ENCODE results near the gene PSRC1. TPM values are rescaled to one million over a fixed set of nuclear protein-coding genes. Genes with fewer than 3 reads are reported as not detected.

PSRC1 gene
- total and polyA plus RNA-seq, 2 donors (not counting 3 experiments of a cell fraction or from before 2014, with no cell fraction given): 25.0 to 29.3 TPM

DNA sequence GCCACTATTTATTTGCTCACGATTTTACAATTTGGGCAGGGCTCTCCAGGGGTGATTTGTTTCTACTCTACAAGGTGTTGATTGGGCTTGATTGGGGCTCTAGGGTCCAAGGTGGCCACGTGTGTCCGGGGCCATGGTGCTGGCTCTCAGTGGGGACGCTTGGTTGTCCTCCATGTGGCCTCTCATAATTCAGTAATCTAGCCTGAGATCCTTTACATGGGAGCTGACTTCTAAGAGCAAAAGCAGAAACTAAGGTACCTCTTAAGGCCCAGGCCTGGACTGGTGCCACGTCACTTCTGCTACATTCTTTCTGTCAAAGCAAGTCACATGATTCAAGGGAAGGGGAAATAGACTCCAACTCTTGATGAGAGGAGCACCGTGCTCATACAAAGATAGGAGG is 8.1 kb upstream of the PSRC1 start:
- Histone ChIP-seq H3K9ac (replicated peaks; ENCODE audit: extremely low read depth, insufficient read depth, low read length) (no peak overlapping the region), H3K27me3 (ENCODE audit: control insufficient read depth in 2 of 2, insufficient read depth in 2 of 2, low read length in 2 of 2) (peaks cover 6 to 8% of the 10 kb centered on the region in 2 experiments), H2AFZ (ENCODE audit: low read depth, low read length) (no peak overlapping the region), H4K20me1 (replicated peaks; ENCODE audit: control insufficient read depth, extremely low read depth, insufficient read depth, low read length) (no peaks in the 10 kb centered on the region), H3K4me2 (ENCODE audit: insufficient read depth, low read length) (no peak overlapping the region), H3K9me1 (replicated peaks; ENCODE audit: control insufficient read depth, extremely low read depth, insufficient read depth, low read length) (no peaks in the 10 kb centered on the region), H3K79me2 (ENCODE audit: control insufficient read depth, insufficient read depth, low read length) (no peaks in the 10 kb centered on the region), H3K9me3 (replicated peaks; ENCODE audit: control insufficient read depth, insufficient read depth, low read length) (no peaks in the 10 kb centered on the region), H3K4me3 (replicated peaks in 1 of 3; ENCODE audit: insufficient read depth in 1 of 3, low read depth in 1 of 3, low read length in 3 of 3) (no peak overlapping the region), H3K27ac (ENCODE audit: insufficient read depth, low read depth, low read length) (no peak overlapping the region), H3K4me1 (ENCODE audit: control insufficient read depth, extremely low read depth, insufficient read depth, low read length) (no peaks in the 10 kb centered on the region), H3K36me3 (ENCODE audit: control insufficient read depth in 2 of 2, extremely low read depth in 1 of 2, insufficient read depth in 2 of 2, low read length in 2 of 2) (no peaks in the 10 kb centered on the region)
- dilution Hi-C loops (cut with MboI; ENCODE audit: extremely low pct_ligation_motif_present, low sequenced_read_pairs): no loop called here
- ChIA-PET POLR2A (interaction anchor here (0.9 kb wide), 1 partner anchor 191 kb away, joined by 4 read pairs; no protein-coding TSS in a partner anchor), CTCF (no interaction called here)
- intact Hi-C loops (cut with micrococcal nuclease): no loop called here
- DNase-seq (ENCODE audit: low read depth, low spot score) (no peak), FAIRE-seq (no peak)
- TF ChIP-seq JUN (IDR thresholded peaks at IDR 0.05; ENCODE audit: borderline replicate concordance, insufficient read depth, insufficient read length, low read depth): no peak
- TF ChIP-seq POLR2AphosphoS5 (IDR thresholded peaks at IDR 0.05; ENCODE audit: insufficient read depth, low read depth, low read length): no peak
- no peak for TF ChIP-seq EZH2 (IDR thresholded peaks at IDR 0.05; ENCODE audit: borderline replicate concordance, low read depth, low read length, severe bottlenecking)
- TF ChIP-seq MYC (IDR thresholded peaks at IDR 0.05; ENCODE audit: low read depth, low read length): no peak
- TF ChIP-seq GATA2 (IDR thresholded peaks at IDR 0.05; ENCODE audit: insufficient read depth, insufficient read length, low read depth, low read length): no peak
- TF ChIP-seq, protein P1, sequence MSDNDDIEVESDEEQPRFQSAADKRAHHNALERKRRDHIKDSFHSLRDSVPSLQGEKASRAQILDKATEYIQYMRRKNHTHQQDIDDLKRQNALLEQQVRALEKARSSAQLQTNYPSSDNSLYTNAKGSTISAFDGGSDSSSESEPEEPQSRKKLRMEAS (IDR thresholded peaks at IDR 0.05; ENCODE audit: insufficient read depth, insufficient read length): no peak
- no peak for TF ChIP-seq CTCF (IDR thresholded peaks at IDR 0.05; ENCODE audit: extremely low read depth in 1 of 2, insufficient read depth in 1 of 2, low read depth in 1 of 2, low read length in 2 of 2)
- no peak for TF ChIP-seq POLR2A (IDR thresholded peaks at IDR 0.05; ENCODE audit: low read depth, low read length)
- no peak for TF ChIP-seq FOS (IDR thresholded peaks at IDR 0.05; ENCODE audit: borderline replicate concordance, insufficient read depth, low read length)
- no TSS peak for BruUV-seq (replicated peaks)

All from endothelial cell of umbilical vein (primary cell).